A673 (cell line): ENCODE measurements around the gene MCM8.

Experiments
- CTCF ChIP-seq: fragments of 300-800, 200-600 bp; sonication (generic); conservative IDR thresholded peaks from 2 replicates; pipeline ENCODE4 v1.5.1; 2017; ENCODE audit warnings: low read depth, mild to moderate bottlenecking, antibody characterized with exemption, low read length, moderate library complexity, mixed read lengths
- EZH2 ChIP-seq: fragments of 200-600 bp; sonication (generic); IDR thresholded peaks from 2 replicates; pipeline ENCODE4 v1.6.1; 2017; ENCODE audit warnings: borderline replicate concordance, low read depth, mild to moderate bottlenecking, mixed read lengths, antibody characterized with exemption, low read length; ENCODE audit not compliant: poor library complexity, severe bottlenecking

GRCh38 chr20:5923493-5923892, 27.0 kb upstream of the MCM8 start:
- TF ChIP-seq CTCF, result no peak
- no peak for TF ChIP-seq EZH2
